ES-I3 (cell line): Measurements from ENCODE around the gene TNFRSF12A.
A peak's percentile ranks its signal among the peaks of the same experiment; 100 is the strongest.

ENCODE experiments used
- H3K36me3 ChIP-seq: 2 replicates; pipeline ENCODE4 v1.6.1; 2013; ENCODE audit warnings: mild to moderate bottlenecking, low read length, control low read depth, moderate library complexity; ENCODE audit not compliant: insufficient read depth
- H3K4me1 ChIP-seq: 2 replicates; pipeline ENCODE4 v1.6.1; 2013; ENCODE audit warnings: mild to moderate bottlenecking, control low read depth, low read length; ENCODE audit not compliant: insufficient read depth
- H3K9ac ChIP-seq: 2 replicates; pipeline ENCODE4 v1.6.1; 2013; ENCODE audit warnings: low read depth, mild to moderate bottlenecking, low read length, moderate library complexity
- H3K9me3 ChIP-seq: 2 replicates; pipeline ENCODE4 v1.6.1; 2013; ENCODE audit warnings: mild to moderate bottlenecking, low read length, moderate library complexity; ENCODE audit not compliant: control insufficient read depth, insufficient read depth

Gene TNFRSF12A

GRCh38 chr16:2980227-2981176 is 39.7 kb upstream of the TNFRSF12A start, which contains the start of gene PKMYT1:
Gene PKMYT1 (minus strand): TSS chr16:2980446. CDS start chr16:2979657, 789 bp downstream.
- Histone ChIP-seq H3K9ac (peak within 1 kb of the TSS; percentile 97), H3K9me3 (no peaks in the 10 kb centered on the region), H3K36me3 (no peaks in the 10 kb centered on the region), H3K4me1 (peaks cover 4% of the 10 kb centered on the region; the same call in 1 of the 2 replicates)

- Histone ChIP-seq H3K9ac (peak overlapping the region; percentile 97), H3K36me3 (no peaks in the 10 kb centered on the region), H3K4me1 (peaks cover 4% of the 10 kb centered on the region; the same call in 1 of the 2 replicates), H3K9me3 (no peaks in the 10 kb centered on the region)
These were observed 38.8 kb upstream of the TNFRSF12A start for GRCh38 chr16:2981177-2981898.

GRCh38 chr16:2981899-2982250 is 38.3 kb upstream of the TNFRSF12A start:
- no peaks in the 10 kb centered on the region for H3K9me3 ChIP-seq
- peaks cover 4% of the 10 kb centered on the region; the same call in 1 of the 2 replicates for H3K4me1 ChIP-seq
- peak overlapping the region; percentile 97 for H3K9ac ChIP-seq
- H3K36me3 ChIP-seq: no peaks in the 10 kb centered on the region

- Histone ChIP-seq H3K9ac (no peak overlapping the region), H3K36me3 (no peaks in the 10 kb centered on the region), H3K9me3 (no peaks in the 10 kb centered on the region), H3K4me1 (peaks cover 4% of the 10 kb centered on the region; the same call in 1 of the 2 replicates)
These were observed 37.8 kb upstream of the TNFRSF12A start for GRCh38 chr16:2982402-2982801.

GRCh38 chr16:2983706-2984136 is 36.4 kb upstream of the TNFRSF12A start:
- H3K9me3 ChIP-seq: no peaks in the 10 kb centered on the region
- H3K4me1 ChIP-seq: peaks cover 8% of the 10 kb centered on the region; the same call in 1 of the 2 replicates
- H3K36me3 ChIP-seq: no peaks in the 10 kb centered on the region
- no peak overlapping the region; the same call in 1 of the 2 replicates for H3K9ac ChIP-seq

- Histone ChIP-seq H3K36me3 (no peaks in the 10 kb centered on the region), H3K9me3 (no peaks in the 10 kb centered on the region), H3K4me1 (peaks cover 23% of the 10 kb centered on the region), H3K9ac (no peak overlapping the region)
These were observed 34.7 kb upstream of the TNFRSF12A start for GRCh38 chr16:2985462-2985861.

GRCh38 chr16:2985893-2986355 is 34.2 kb upstream of the TNFRSF12A start:
- no peak overlapping the region for H3K9ac ChIP-seq
- no peaks in the 10 kb centered on the region for H3K36me3 ChIP-seq
- peaks cover 25% of the 10 kb centered on the region for H3K4me1 ChIP-seq
- no peaks in the 10 kb centered on the region for H3K9me3 ChIP-seq

- Histone ChIP-seq H3K9me3 (no peaks in the 10 kb centered on the region), H3K36me3 (no peaks in the 10 kb centered on the region), H3K9ac (no peak overlapping the region), H3K4me1 (peaks cover 30% of the 10 kb centered on the region)
These were observed 33.5 kb upstream of the TNFRSF12A start for GRCh38 chr16:2986623-2987188.

GRCh38 chr16:2987286-2987685 is 32.9 kb upstream of the TNFRSF12A start:
- no peaks in the 10 kb centered on the region for H3K9me3 ChIP-seq
- peaks cover 30% of the 10 kb centered on the region for H3K4me1 ChIP-seq
- no peaks in the 10 kb centered on the region for H3K36me3 ChIP-seq
- H3K9ac ChIP-seq: no peak overlapping the region

- Histone ChIP-seq H3K9ac (no peak overlapping the region), H3K36me3 (no peaks in the 10 kb centered on the region), H3K9me3 (no peaks in the 10 kb centered on the region), H3K4me1 (peaks cover 29% of the 10 kb centered on the region)
These were observed 32.3 kb upstream of the TNFRSF12A start for GRCh38 chr16:2987833-2988232.

GRCh38 chr16:2988590-2989099 is 31.5 kb upstream of the TNFRSF12A start:
- H3K9ac ChIP-seq: no peak overlapping the region
- H3K9me3 ChIP-seq: no peaks in the 10 kb centered on the region
- peaks cover 26% of the 10 kb centered on the region for H3K4me1 ChIP-seq
- H3K36me3 ChIP-seq: no peaks in the 10 kb centered on the region

GRCh38 chr16:2990891-2991290 is 29.3 kb upstream of the TNFRSF12A start:
- H3K4me1 ChIP-seq: peaks cover 26% of the 10 kb centered on the region
- no peaks in the 10 kb centered on the region for H3K36me3 ChIP-seq
- H3K9ac ChIP-seq: no peak overlapping the region
- no peaks in the 10 kb centered on the region for H3K9me3 ChIP-seq

GRCh38 chr16:2991566-2992261 is 28.5 kb upstream of the TNFRSF12A start:
- H3K4me1 ChIP-seq: peaks cover 28% of the 10 kb centered on the region
- H3K9me3 ChIP-seq: no peaks in the 10 kb centered on the region
- no peak overlapping the region for H3K9ac ChIP-seq
- no peaks in the 10 kb centered on the region for H3K36me3 ChIP-seq
